ENCODE results near the gene C11orf68.

Gene C11orf68

GRCh38 chr11:65880844-65881421 is 37.9 kb downstream of the C11orf68 start:
- TF ChIP-seq CTCF (conservative IDR thresholded peaks at IDR 0.05; ENCODE audit: low read depth), result no peak
- DNase-seq (ENCODE audit: low spot score), result no peak
- peak overlapping the region; percentile 46 for H3K27ac ChIP-seq
- CTCF ChIA-PET, result interaction anchor here (1.4 kb wide), 1 partner anchor 21 kb away, joined by 3 read pairs; the partner anchor contains the start of gene MUS81
- POLR2A ChIA-PET (ENCODE audit: low non-redundant PET), result interaction anchor here (0.6 kb wide), 1 partner anchor 10 kb away, joined by 3 read pairs; the partner anchor contains the start of gene CCDC85B

GRCh38 chr11:65880027-65880426 is 38.8 kb downstream of the C11orf68 start:
- ChIA-PET CTCF (interaction anchor here (0.6 kb wide), 1 partner anchor 155 kb away, joined by 3 read pairs; no protein-coding TSS in a partner anchor), POLR2A (ENCODE audit: low non-redundant PET) (no interaction called here)
- no peak for TF ChIP-seq CTCF (conservative IDR thresholded peaks at IDR 0.05; ENCODE audit: low read depth)
- peak overlapping the region; percentile 46; the same call in 1 of the 2 replicates for H3K27ac ChIP-seq
- no peak for DNase-seq (ENCODE audit: low spot score)

- CTCF ChIA-PET, result interaction anchor here (0.6 kb wide), 1 partner anchor 156 kb away, joined by 3 read pairs; no protein-coding TSS in a partner anchor
- no peak for TF ChIP-seq CTCF (conservative IDR thresholded peaks at IDR 0.05; ENCODE audit: low read depth)
- DNase-seq (ENCODE audit: low spot score), result no peak
- peak within 1 kb of the TSS; percentile 46 for H3K27ac ChIP-seq
- POLR2A ChIA-PET (ENCODE audit: low non-redundant PET), result no interaction called here
Observed at GRCh38 chr11:65879617-65880016, 39.2 kb downstream of the C11orf68 start, which contains the start of gene CTSW. Gene CTSW, plus strand, starts transcription at chr11:65879837. Its CDS starts 18 bp downstream, at chr11:65879855.

- POLR2A ChIA-PET (ENCODE audit: low non-redundant PET), result interaction anchor here (0.6 kb wide), 1 partner anchor 1565 kb away, joined by 3 read pairs; no protein-coding TSS in a partner anchor
- CTCF ChIA-PET, result interaction anchor here (0.7 to 1.6 kb wide), 3 partner anchors 11 to 15 kb away, joined by 5 to 6 read pairs (median 6); partner anchors contain the start of gene FIBP
- peak overlapping the region; percentile 82 for H3K27ac ChIP-seq
- DNase-seq (ENCODE audit: low spot score), result peak; percentile 87
- TF ChIP-seq CTCF (conservative IDR thresholded peaks at IDR 0.05; ENCODE audit: low read depth), result no peak
Observed at GRCh38 chr11:65873318-65874156, 45.3 kb downstream of the C11orf68 start.

GRCh38 chr11:65872586-65873317 is 46.1 kb downstream of the C11orf68 start, which contains the start of gene EFEMP2:
Gene EFEMP2, minus strand, starts transcription at chr11:65872800. Its CDS starts 446 bp downstream, at chr11:65872354.
- no peak for DNase-seq (ENCODE audit: low spot score)
- H3K27ac ChIP-seq, result peak within 1 kb of the TSS; percentile 82
- TF ChIP-seq CTCF (conservative IDR thresholded peaks at IDR 0.05; ENCODE audit: low read depth), result no peak
- CTCF ChIA-PET, result interaction anchor here (0.7 to 1.7 kb wide), 2 partner anchors 12 kb away, joined by 5 to 8 read pairs; no protein-coding TSS in a partner anchor
- POLR2A ChIA-PET (ENCODE audit: low non-redundant PET), result no interaction called here
